GM12878 (cell line): ENCODE data around the gene MRTFA. TPM values are rescaled to one million over a fixed set of nuclear protein-coding genes. Genes with fewer than 3 reads are reported as not detected.
A peak's percentile ranks its signal among the peaks of the same experiment; 100 is the strongest.

Experiments
- ATAC-seq: fragments of 200-7000 bp; cut with Tn5 transposase; 3 replicates; pipeline ENCODE4 v1.9.1; 2020; ENCODE audit warnings: mild to moderate bottlenecking, moderate library complexity
- BruUV-seq: library from RNA; stranded (reverse); fragments of 400-500 nt; replicated peaks from 2 replicates; lab custom pipeline; 2021; lab: Mats Ljungman, UMichigan
- CTCF ChIA-PET: fragments of 300-600 bp; sonication (Branson Sonifier 250); formaldehyde crosslinking; extraction: SDS; loops from one replicate; lab custom pipeline; 2021; ENCODE audit warnings: inconsistent platforms; lab: Yijun Ruan, JAX
- POLR2A ChIA-PET: fragments of 350-600 bp; formaldehyde crosslinking; extraction: SDS; loops from one replicate; lab custom pipeline; 2021; ENCODE audit warnings: inconsistent platforms; lab: Charles Lee
- RAD21 ChIA-PET: fragments of 300-600 bp; sonication (Branson Sonifier 250); formaldehyde crosslinking; loops from one replicate; lab custom pipeline; 2023; ENCODE audit warnings: antibody characterized with exemption; ENCODE audit not compliant: unreplicated experiment; lab: Charles Lee
- SMC1A ChIA-PET: fragments of 300-600 bp; sonication (Branson Sonifier 250); formaldehyde crosslinking; loops from one replicate; lab custom pipeline; 2023; ENCODE audit not compliant: unreplicated experiment, uncharacterized antibody; lab: Charles Lee
- DNase-seq: peaks from one replicate; pipeline ENCODE4 v3.0.0-alpha.2; 2011; ENCODE audit warnings: low read depth, low spot score
- FAIRE-seq: peaks from 3 replicates; lab custom pipeline; 2011; peaks lifted over from hg19 to GRCh38; lab: Jason Lieb, UNC
- H2AFZ ChIP-seq: 2 replicates; pipeline ENCODE4 v1.6.0; 2011; ENCODE audit warnings: low read depth, low read length, control low read depth; ENCODE audit not compliant: control insufficient read depth
- H3K27ac ChIP-seq: 2 replicates; pipeline ENCODE4 v1.5.1; 2011; ENCODE audit warnings: control low read depth; ENCODE audit not compliant: control insufficient read depth, insufficient read depth
- H3K27me3 ChIP-seq, 2 experiments: replicated peaks in 1 of 2; 2 replicates each; pipeline versions ENCODE4 v1.6.0 to v1.6.1; 2011; ENCODE audit warnings: low read length in 1 of 2; ENCODE audit not compliant: control insufficient read depth in 2 of 2, insufficient read depth in 2 of 2
- H3K36me3 ChIP-seq, 2 experiments: 2 replicates each; pipeline ENCODE4 v1.5.1; 2011; ENCODE audit warnings: low read length in 1 of 2; ENCODE audit not compliant: control insufficient read depth in 2 of 2, insufficient read depth in 2 of 2
- H3K4me1 ChIP-seq: 2 replicates; pipeline ENCODE4 v1.6.1; 2011; ENCODE audit warnings: mild to moderate bottlenecking, low read length, moderate library complexity, mixed read lengths; ENCODE audit not compliant: control insufficient read depth, insufficient read depth
- H3K4me2 ChIP-seq: 2 replicates; pipeline ENCODE4 v1.6.0; 2011; ENCODE audit warnings: control low read depth; ENCODE audit not compliant: control insufficient read depth, insufficient read depth
- H3K4me3 ChIP-seq: fragments of 200-600 bp; sonication (generic); 2 replicates; pipeline ENCODE4 v1.5.1; 2016
- H3K79me2 ChIP-seq: 2 replicates; pipeline ENCODE4 v1.6.0; 2011; ENCODE audit warnings: low read length; ENCODE audit not compliant: control insufficient read depth, insufficient read depth
- H3K9ac ChIP-seq: 2 replicates; pipeline ENCODE4 v1.8.0; 2011; ENCODE audit warnings: low read length, control low read depth, mixed read lengths; ENCODE audit not compliant: control insufficient read depth, insufficient read depth
- H3K9me3 ChIP-seq: replicated peaks from 3 replicates; pipeline ENCODE4 v1.5.1; 2011; ENCODE audit warnings: mild to moderate bottlenecking, low read length; ENCODE audit not compliant: control insufficient read depth, insufficient read depth
- H4K20me1 ChIP-seq: 2 replicates; pipeline ENCODE4 v1.6.0; 2011; ENCODE audit not compliant: control insufficient read depth, insufficient read depth
- CBX5 ChIP-seq: sonication (generic); IDR thresholded peaks from 2 replicates; pipeline ENCODE4 v1.6.1; 2016; ENCODE audit warnings: low read depth, moderate library complexity, mild to moderate bottlenecking, inconsistent platforms
- CHD2 ChIP-seq: IDR thresholded peaks from 2 replicates; pipeline ENCODE4 v1.6.1; 2011; ENCODE audit warnings: low read depth, low read length, improper control_type of control experiment, borderline replicate concordance
- GABPA ChIP-seq: IDR thresholded peaks from 2 replicates; pipeline ENCODE4 v1.6.1; 2014; ENCODE audit warnings: antibody characterized with exemption, low read depth, mild to moderate bottlenecking, inconsistent platforms
- IKZF1 ChIP-seq: fragments of 450-650 bp; conservative IDR thresholded peaks from 2 replicates; pipeline ENCODE4 v1.6.1; 2017; ENCODE audit warnings: antibody characterized with exemption, mild to moderate bottlenecking
- IKZF2 ChIP-seq, 2 experiments: fragments of 450-650 bp; IDR thresholded peaks; 2 replicates each; pipeline ENCODE4 v1.6.1; 2017; ENCODE audit warnings: mild to moderate bottlenecking in 2 of 2, moderate library complexity in 2 of 2
- KAT2A ChIP-seq: conservative IDR thresholded peaks from 2 replicates; pipeline ENCODE4 v1.6.1; 2011; ENCODE audit warnings: low read depth, low read length; ENCODE audit not compliant: control insufficient read depth
- NR2F1 ChIP-seq: fragments of 450-650 bp; conservative IDR thresholded peaks from 2 replicates; pipeline ENCODE4 v1.6.1; 2017; ENCODE audit warnings: mild to moderate bottlenecking
- NRF1 ChIP-seq: conservative IDR thresholded peaks from 2 replicates; pipeline ENCODE4 v1.6.1; 2011; ENCODE audit warnings: mild to moderate bottlenecking, low read depth, low read length, improper control_type of control experiment
- PAX5 ChIP-seq: IDR thresholded peaks from 2 replicates; pipeline ENCODE4 v1.6.1; 2011; ENCODE audit warnings: low read depth, low read length, borderline replicate concordance
- SPI1 ChIP-seq: IDR thresholded peaks from 2 replicates; pipeline ENCODE4 v1.6.1; 2011; ENCODE audit warnings: low read depth, mild to moderate bottlenecking, low read length, moderate library complexity, borderline replicate concordance; ENCODE audit not compliant: insufficient read depth
- WGBS: methylation state at CpG from one replicate; pipeline ENCODE4 v1.1.6; 2016; ENCODE audit warnings: low lambda C conversion rate; ENCODE audit not compliant: insufficient replicate concordance, insufficient coverage; ENCODE audit errors: missing lambda C conversion rate; 5-methylcytosine and 5-hydroxymethylcytosine counted together
- in situ Hi-C: fragments of 300-500 bp; cut with MboI; formaldehyde crosslinking; loops from 9 replicates; pipeline ENCODE4 v1.14.3; 2018; ENCODE audit warnings: mixed read lengths
- intact Hi-C: fragments of 100-400 bp; cut with micrococcal nuclease; formaldehyde crosslinking; loops from one replicate; pipeline ENCODE4 v1.14.2; 2022; ENCODE audit not compliant: unreplicated experiment
- polyA plus RNA-seq, 11 experiments: library from polyadenylated mRNA; depleted of rRNA in 4 of 11; unstranded in 6 of 11; stranded (reverse) in 5 of 11; fragments of >200 nt; fragmentation: Nextera tagmentation in 4 of 11; fragmentation: Illumina TruSeq in 1 of 11; extraction: Ambion mirVana in 4 of 11; extraction: Trizol in 1 of 11; gene quantifications; 1 replicate in 1 of 11; 2 replicates in 10 of 11; pipeline versions ENCODE4 v1.2.1 to v1.2.3, GENCODE V29; 2011 to 2016; ENCODE audit warnings: inconsistent platforms in 2 of 11, missing spikeins in 2 of 11, low read depth in 1 of 11
- total RNA-seq, 4 experiments: library from RNA; depleted of rRNA in 3 of 4; stranded (reverse); fragments of >200 nt in 3 of 4; fragmentation: Illumina TruSeq in 1 of 4; extraction: Trizol in 1 of 4; gene quantifications; 2 replicates each; pipeline versions ENCODE4 v1.2.1 to v1.2.3, GENCODE V29; 2013 to 2021

MRTFA gene
- total and polyA plus RNA-seq, 10 of the 15 experiments (the other 5 are each of a cell fraction or from before 2014, with no cell fraction given), result 2.0 to 63.9 (median 17.9) TPM

DNA sequence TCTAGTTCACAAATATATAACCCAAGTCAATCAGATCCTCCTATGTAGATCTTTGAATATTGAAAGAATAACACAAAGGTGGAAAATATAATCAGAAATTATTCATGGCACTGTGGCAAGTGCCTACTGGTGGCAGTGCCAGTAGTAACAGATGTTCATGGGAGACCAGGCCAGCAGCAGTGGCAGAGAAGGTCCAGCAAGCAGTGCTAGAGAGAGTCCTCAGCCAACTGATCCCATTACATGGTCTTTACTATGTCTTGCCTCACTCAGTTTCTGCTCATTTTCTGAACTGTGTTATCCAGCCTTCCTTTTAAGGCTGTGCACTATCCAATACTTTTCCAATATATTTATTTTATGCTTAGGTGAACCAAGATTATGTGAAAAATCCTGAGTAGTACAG, 124.9 kb downstream of the MRTFA start:
- H3K27ac ChIP-seq, result no peak overlapping the region
- no peak overlapping the region for H3K4me2 ChIP-seq
- DNase-seq (no peak), ATAC-seq (0 out of 3 replicates have a peak, but pooled peaks have one; percentile 36), FAIRE-seq (no peak)
- in situ Hi-C loops (no loop called here), intact Hi-C loops (no loop called here)
- no peaks in the 10 kb centered on the region; the same call in none of the 2 replicates for H3K4me1 ChIP-seq
- no peaks in the 10 kb centered on the region for H3K27me3 ChIP-seq
- CTCF ChIA-PET, result interaction anchor here (1.9 kb wide), 1 partner anchor 24 kb away, joined by 10 read pairs; no protein-coding TSS in a partner anchor
- H3K4me3 ChIP-seq, result no peak overlapping the region
- RAD21 ChIA-PET, result no interaction called here
- no peaks in the 10 kb centered on the region for H4K20me1 ChIP-seq
- H3K9me3 ChIP-seq, result no peaks in the 10 kb centered on the region
- no peak for TF ChIP-seq KAT2A
- TF ChIP-seq CHD2, result no peak
- TF ChIP-seq NR2F1, result no peak
- BruUV-seq, result no TSS peak
- peaks cover 12% of the 10 kb centered on the region for H3K79me2 ChIP-seq
- H3K36me3 ChIP-seq, result peaks cover 0 to 7% of the 10 kb centered on the region in 2 experiments; a peak in 1 of 4 replicates
- H2AFZ ChIP-seq, result no peak overlapping the region
- no peak overlapping the region for H3K9ac ChIP-seq
- POLR2A ChIA-PET, result no interaction called here
- SMC1A ChIA-PET, result interaction anchor here (1.4 to 2.0 kb wide), 2 partner anchors 13 to 15 kb away, joined by 7 to 12 read pairs; no protein-coding TSS in a partner anchor

DNA sequence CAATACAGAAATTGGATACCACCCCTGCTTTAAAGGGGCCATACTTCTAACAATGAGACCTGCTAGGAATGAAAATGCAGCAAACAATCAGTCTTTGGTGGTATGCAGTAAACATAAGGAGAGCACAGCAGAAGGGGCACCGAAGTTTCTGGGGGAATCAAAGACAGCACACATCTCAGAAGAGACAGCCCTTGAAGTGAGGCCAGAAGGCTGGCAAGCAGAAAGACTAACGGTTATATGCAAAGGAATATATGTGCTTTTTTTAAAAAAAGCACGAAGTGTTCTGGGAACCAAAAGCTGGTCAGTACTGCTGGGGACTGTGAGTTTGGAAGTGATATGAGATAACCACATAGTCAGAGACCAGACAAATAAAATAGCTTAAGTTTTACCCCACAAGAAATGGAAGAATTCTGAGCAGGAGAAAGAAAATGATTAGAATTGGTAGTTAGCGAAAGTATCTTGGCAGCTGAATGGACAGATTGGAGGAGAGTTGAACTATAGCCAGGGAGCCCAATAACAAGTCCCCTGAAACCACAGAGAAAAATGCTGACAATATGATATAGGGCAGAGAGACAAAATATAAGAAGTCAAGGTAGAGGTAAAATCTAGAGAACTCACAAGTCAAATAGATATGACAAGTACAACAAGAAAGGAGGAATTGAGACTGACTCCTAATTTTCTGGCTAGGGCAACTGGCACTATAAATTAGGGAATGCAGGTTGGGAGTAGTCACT, 125.7 kb downstream of the MRTFA start:
- Histone ChIP-seq H4K20me1 (no peaks in the 10 kb centered on the region), H3K4me1 (no peaks in the 10 kb centered on the region; the same call in none of the 2 replicates), H3K27ac (no peak overlapping the region), H2AFZ (no peak overlapping the region), H3K9me3 (no peaks in the 10 kb centered on the region), H3K79me2 (peaks cover 15% of the 10 kb centered on the region), H3K4me3 (no peak overlapping the region), H3K36me3 (peaks cover 0 to 8% of the 10 kb centered on the region in 2 experiments; a peak in 1 of 4 replicates), H3K27me3 (no peaks in the 10 kb centered on the region), H3K9ac (no peak overlapping the region), H3K4me2 (no peak overlapping the region)
- CTCF ChIA-PET, result interaction anchor here (0.9 to 2.8 kb wide), 2 partner anchors 74 to 135 kb away, joined by 4 to 11 read pairs; no protein-coding TSS in a partner anchor
- FAIRE-seq (no peak), ATAC-seq (no peak), DNase-seq (no peak)
- intact Hi-C loops, result no loop called here
- SMC1A ChIA-PET, result interaction anchor here (1.0 to 3.0 kb wide), 5 partner anchors 9 to 116 kb away, joined by 4 to 20 read pairs (median 6); no protein-coding TSS in a partner anchor
- no TSS peak for BruUV-seq
- POLR2A ChIA-PET, result interaction anchor here (0.8 to 1.4 kb wide), 2 partner anchors 14 to 123 kb away, joined by 3 read pairs; no protein-coding TSS in a partner anchor
- 74% methylated on average over 4 of the region's 4 CpGs for WGBS
- RAD21 ChIA-PET, result no interaction called here
- in situ Hi-C loops, result no loop called here
- TF ChIP-seq GABPA (no peak), PAX5 (no peak), NRF1 (no peak), CBX5 (no peak), IKZF2 (IDR thresholded peaks at IDR 0.05) (no peak), IKZF1 (no peak), SPI1 (no peak)
